Measurements from ENCODE around the gene WDR35.
"Not testable (repeated sequence)": the region's sequence is repeated elsewhere in the genome, so short reads cannot be mapped to it uniquely, and the experiment has no call there.

Gene WDR35

GRCh38 chr2:19944205-19944845, 45.6 kb downstream of the WDR35 start:
- peak; percentile 33 for FAIRE-seq
- DNase-seq (ENCODE audit: extremely low spot score, insufficient read length, low read depth) = no peak

- FAIRE-seq = no peak
- DNase-seq (ENCODE audit: extremely low spot score, insufficient read length, low read depth) = no peak
Observed at GRCh38 chr2:19943189-19943588, 46.7 kb downstream of the WDR35 start.

GRCh38 chr2:19942199-19942598, 47.7 kb downstream of the WDR35 start:
- FAIRE-seq (no peak), DNase-seq (ENCODE audit: extremely low spot score, insufficient read length, low read depth) (no peak)

- FAIRE-seq (no peak), DNase-seq (ENCODE audit: extremely low spot score, insufficient read length, low read depth) (no peak)
Observed at GRCh38 chr2:19937004-19937403, 52.9 kb downstream of the WDR35 start.

- no peak for DNase-seq (ENCODE audit: extremely low spot score, insufficient read length, low read depth)
- no peak for FAIRE-seq
Observed at GRCh38 chr2:19936203-19936602, 53.7 kb downstream of the WDR35 start.

- DNase-seq (ENCODE audit: extremely low spot score, insufficient read length, low read depth) (no peak), FAIRE-seq (peak; percentile 75)
Observed at GRCh38 chr2:19933351-19933981, 56.4 kb downstream of the WDR35 start.

GRCh38 chr2:19932928-19933327, 57.0 kb downstream of the WDR35 start:
- no peak for FAIRE-seq
- no peak for DNase-seq (ENCODE audit: extremely low spot score, insufficient read length, low read depth)

GRCh38 chr2:19929226-19929625, 60.7 kb downstream of the WDR35 start:
- FAIRE-seq (no peak), DNase-seq (ENCODE audit: extremely low spot score, insufficient read length, low read depth) (no peak)

GRCh38 chr2:19927816-19928215, 62.1 kb downstream of the WDR35 start:
- DNase-seq (ENCODE audit: extremely low spot score, insufficient read length, low read depth); FAIRE-seq: not testable (repeated sequence)

- DNase-seq (ENCODE audit: extremely low spot score, insufficient read length, low read depth); FAIRE-seq: not testable (repeated sequence)
Observed at GRCh38 chr2:19924526-19924925, 65.4 kb downstream of the WDR35 start.

- FAIRE-seq = not testable (repeated sequence)
Observed at GRCh38 chr2:19922188-19922587, 67.7 kb downstream of the WDR35 start.

GRCh38 chr2:19916385-19916950, 73.4 kb downstream of the WDR35 start:
- FAIRE-seq (no peak), DNase-seq (ENCODE audit: extremely low spot score, insufficient read length, low read depth) (no peak)

More at GRCh38 chr2:19922188-19922587, 67.7 kb downstream of the WDR35 start:
- not testable (repeated sequence) for DNase-seq (ENCODE audit: extremely low spot score, insufficient read length, low read depth)

GRCh38 chr2:19914266-19914975, 75.5 kb downstream of the WDR35 start:
- FAIRE-seq (no peak), DNase-seq (ENCODE audit: extremely low spot score, insufficient read length, low read depth) (no peak)

GRCh38 chr2:19911808-19912509, 77.9 kb downstream of the WDR35 start:
- FAIRE-seq (no peak), DNase-seq (ENCODE audit: extremely low spot score, insufficient read length, low read depth) (no peak)

- DNase-seq (ENCODE audit: extremely low spot score, insufficient read length, low read depth) (no peak), FAIRE-seq (no peak)
Observed at GRCh38 chr2:19902216-19902740, 87.6 kb downstream of the WDR35 start.

- peak; percentile 91 for DNase-seq (ENCODE audit: extremely low spot score, insufficient read length, low read depth)
- FAIRE-seq = peak; percentile 93
Observed at GRCh38 chr2:19901442-19902215, 88.3 kb downstream of the WDR35 start, which contains the start of gene TTC32. TTC32 (minus strand) TSS chr2:19901983; CDS start chr2:19901854, 129 bp downstream.

GRCh38 chr2:19900931-19901441, 88.9 kb downstream of the WDR35 start:
- FAIRE-seq (no peak), DNase-seq (ENCODE audit: extremely low spot score, insufficient read length, low read depth) (no peak)

- peak; percentile 72 for FAIRE-seq
Observed at GRCh38 chr2:19899985-19900930, 89.6 kb downstream of the WDR35 start.

More at GRCh38 chr2:19899985-19900930, 89.6 kb downstream of the WDR35 start:
- DNase-seq (ENCODE audit: extremely low spot score, insufficient read length, low read depth) = no peak

Data from GM18507 (cell line).